Mesendoderm (in vitro differentiated cells): ENCODE data around the gene INSYN2B.

Experiments
- DNase-seq: peaks from one replicate; pipeline ENCODE4 v3.0.0; 2013
- H2AK5ac ChIP-seq: 2 replicates; pipeline ENCODE4 v1.6.1; 2013; ENCODE audit warnings: low read length, inconsistent platforms
- H2BK120ac ChIP-seq: 2 replicates; pipeline ENCODE4 v1.6.1; 2013; ENCODE audit warnings: low read depth, mild to moderate bottlenecking, low read length, moderate library complexity, mixed read lengths
- H2BK15ac ChIP-seq: replicated peaks from 2 replicates; pipeline ENCODE4 v1.6.1; 2013; ENCODE audit warnings: low read depth, mild to moderate bottlenecking, moderate library complexity
- H2BK5ac ChIP-seq: 2 replicates; pipeline ENCODE4 v1.6.1; 2013; ENCODE audit warnings: low read length, inconsistent platforms
- H3K18ac ChIP-seq: 2 replicates; pipeline ENCODE4 v1.6.1; 2013; ENCODE audit warnings: mild to moderate bottlenecking, low read length, mixed read lengths
- H3K23ac ChIP-seq: one replicate; pipeline ENCODE4 v1.6.1; 2013; ENCODE audit warnings: low read length
- H3K27ac ChIP-seq: 2 replicates; pipeline ENCODE4 v1.5.1; 2013; ENCODE audit warnings: low read depth, mild to moderate bottlenecking, inconsistent platforms, low read length, moderate library complexity
- H3K27me3 ChIP-seq: 2 replicates; pipeline ENCODE4 v1.6.1; 2013; ENCODE audit warnings: low read length, control low read depth, mild to moderate bottlenecking, inconsistent platforms; ENCODE audit not compliant: insufficient read depth, poor library complexity
- H3K36me3 ChIP-seq: 2 replicates; pipeline ENCODE4 v1.6.1; 2013; ENCODE audit warnings: low read length, inconsistent platforms; ENCODE audit not compliant: control insufficient read depth, insufficient read depth
- H3K4ac ChIP-seq: one replicate; pipeline ENCODE4 v1.6.1; 2013; ENCODE audit warnings: low read depth, mild to moderate bottlenecking, low read length, moderate library complexity
- H3K4me1 ChIP-seq: 2 replicates; pipeline ENCODE4 v1.6.1; 2013; ENCODE audit warnings: low read depth, low read length, inconsistent platforms; ENCODE audit not compliant: control insufficient read depth
- H3K4me2 ChIP-seq: 2 replicates; pipeline ENCODE4 v1.6.1; 2013; ENCODE audit warnings: low read length
- H3K4me3 ChIP-seq: 2 replicates; pipeline ENCODE4 v1.5.1; 2013; ENCODE audit warnings: mild to moderate bottlenecking, low read length
- H3K56ac ChIP-seq: one replicate; pipeline ENCODE4 v1.6.1; 2013; ENCODE audit warnings: low read length
- H3K79me1 ChIP-seq: 2 replicates; pipeline ENCODE4 v1.6.1; 2013; ENCODE audit warnings: low read length, inconsistent platforms
- H3K79me2 ChIP-seq: 2 replicates; pipeline ENCODE4 v1.6.1; 2013; ENCODE audit warnings: mild to moderate bottlenecking, low read length; ENCODE audit not compliant: control insufficient read depth, insufficient read depth
- H3K9ac ChIP-seq: 2 replicates; pipeline ENCODE4 v1.6.1; 2013; ENCODE audit warnings: low read length, inconsistent platforms
- H4K5ac ChIP-seq: one replicate; pipeline ENCODE4 v1.6.1; 2013; ENCODE audit warnings: low read length
- H4K8ac ChIP-seq: one replicate; pipeline ENCODE4 v1.6.1; 2013; ENCODE audit warnings: low read depth, mild to moderate bottlenecking, control low read depth, low read length, moderate library complexity
- WGBS: extraction: QIAGEN DNeasy Blood & Tissue Kit; methylation state at CpG from one replicate; pipeline ENCODE4 v1.1.7; 2013; ENCODE audit warnings: low lambda C conversion rate, missing lambda C conversion rate; ENCODE audit not compliant: insufficient coverage; ENCODE audit errors: extremely low coverage; 5-methylcytosine and 5-hydroxymethylcytosine counted together

The INSYN2B gene

DNA sequence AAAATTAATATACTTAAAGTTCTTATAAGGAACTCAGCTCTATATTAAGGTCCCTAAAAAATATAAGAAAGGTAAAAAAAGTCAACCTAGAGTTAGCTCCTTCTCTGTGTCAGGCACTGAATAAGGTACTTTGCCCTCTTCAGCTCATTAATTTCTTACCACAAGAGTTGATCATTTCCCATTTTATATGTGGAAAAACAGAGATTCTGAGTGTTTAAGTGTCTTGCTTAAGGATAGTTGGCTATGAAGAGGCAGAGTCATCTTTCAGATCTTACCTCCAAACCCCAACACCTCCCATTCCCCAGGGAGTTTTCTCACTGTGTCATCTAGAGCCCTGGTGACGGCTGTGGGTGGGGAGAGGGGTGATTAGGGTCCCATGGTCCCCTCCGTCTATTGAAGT is 40.6 kb downstream of the INSYN2B start:
- H3K36me3 ChIP-seq = no peaks in the 10 kb centered on the region
- no peaks in the 10 kb centered on the region for H3K79me1 ChIP-seq
- WGBS = no CpG with 5 or more reads among the region's 2 CpGs

DNA sequence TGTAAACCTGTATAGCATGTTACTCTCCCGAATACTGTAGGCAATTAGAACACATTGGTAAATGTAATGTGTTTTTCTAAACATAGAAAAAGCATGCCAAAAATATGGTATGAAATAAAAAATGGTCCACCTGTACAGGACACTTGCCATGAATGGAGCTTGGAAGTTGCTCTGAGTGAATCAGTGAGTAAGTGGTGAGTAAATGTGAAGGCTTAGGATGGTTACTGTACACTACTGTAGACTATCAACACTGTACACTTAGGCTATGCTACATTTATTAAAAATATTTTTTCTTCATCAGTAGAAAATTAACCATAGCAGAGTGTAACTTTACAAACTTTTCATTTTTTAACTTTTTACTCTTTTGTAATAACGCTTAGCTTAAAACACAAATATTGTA is 41.9 kb downstream of the INSYN2B start:
- no peak overlapping the region for H3K23ac ChIP-seq
- DNase-seq = no peak
- no peaks in the 10 kb centered on the region for H3K79me1 ChIP-seq
- H3K4me2 ChIP-seq = no peak overlapping the region
- no peaks in the 10 kb centered on the region for H3K79me2 ChIP-seq
- H2BK15ac ChIP-seq = no peak overlapping the region
- H4K8ac ChIP-seq = no peak overlapping the region
- H4K5ac ChIP-seq = no peak overlapping the region
- H3K4me3 ChIP-seq = no peak overlapping the region
- no peak overlapping the region for H3K4ac ChIP-seq
- H3K27ac ChIP-seq = no peak overlapping the region
- no peak overlapping the region for H3K9ac ChIP-seq
- H3K18ac ChIP-seq = no peak overlapping the region
- no peaks in the 10 kb centered on the region for H3K4me1 ChIP-seq
- H3K36me3 ChIP-seq = no peaks in the 10 kb centered on the region
- H3K56ac ChIP-seq = no peak overlapping the region
- no peak overlapping the region for H2BK120ac ChIP-seq
- no CpG with 5 or more reads among the region's 2 CpGs for WGBS
- H2AK5ac ChIP-seq = no peak overlapping the region
- H3K27me3 ChIP-seq = no peaks in the 10 kb centered on the region
- no peak overlapping the region for H2BK5ac ChIP-seq

More for the DNA sequence above, 40.6 kb downstream of the INSYN2B start:
- Histone ChIP-seq H2BK15ac (no peak overlapping the region), H4K5ac (no peak overlapping the region), H3K27ac (no peak overlapping the region), H2BK5ac (no peak overlapping the region), H3K23ac (no peak overlapping the region), H3K79me2 (no peaks in the 10 kb centered on the region), H3K27me3 (no peaks in the 10 kb centered on the region), H3K4me2 (no peak overlapping the region), H2BK120ac (no peak overlapping the region), H3K4me3 (no peak overlapping the region), H3K9ac (no peak overlapping the region), H3K4me1 (no peaks in the 10 kb centered on the region), H3K18ac (no peak overlapping the region), H4K8ac (no peak overlapping the region), H3K4ac (no peak overlapping the region), H2AK5ac (no peak overlapping the region), H3K56ac (no peak overlapping the region)
- no peak for DNase-seq

GRCh38 chr5:169935762-169936161 is 44.5 kb downstream of the INSYN2B start:
- Histone ChIP-seq H3K23ac (no peak overlapping the region), H3K27ac (no peak overlapping the region), H3K27me3 (no peaks in the 10 kb centered on the region), H2BK120ac (no peak overlapping the region), H3K56ac (no peak overlapping the region), H2BK15ac (no peak overlapping the region), H3K79me2 (no peaks in the 10 kb centered on the region), H3K4me2 (no peak overlapping the region), H3K9ac (no peak overlapping the region), H3K4ac (no peak overlapping the region), H4K8ac (no peak overlapping the region), H3K79me1 (no peaks in the 10 kb centered on the region), H3K18ac (no peak overlapping the region), H2AK5ac (no peak overlapping the region), H4K5ac (no peak overlapping the region), H2BK5ac (no peak overlapping the region), H3K4me1 (no peaks in the 10 kb centered on the region), H3K36me3 (no peaks in the 10 kb centered on the region), H3K4me3 (no peak overlapping the region)
- no peak for DNase-seq
- no CpG with 5 or more reads among the region's 5 CpGs for WGBS

DNA sequence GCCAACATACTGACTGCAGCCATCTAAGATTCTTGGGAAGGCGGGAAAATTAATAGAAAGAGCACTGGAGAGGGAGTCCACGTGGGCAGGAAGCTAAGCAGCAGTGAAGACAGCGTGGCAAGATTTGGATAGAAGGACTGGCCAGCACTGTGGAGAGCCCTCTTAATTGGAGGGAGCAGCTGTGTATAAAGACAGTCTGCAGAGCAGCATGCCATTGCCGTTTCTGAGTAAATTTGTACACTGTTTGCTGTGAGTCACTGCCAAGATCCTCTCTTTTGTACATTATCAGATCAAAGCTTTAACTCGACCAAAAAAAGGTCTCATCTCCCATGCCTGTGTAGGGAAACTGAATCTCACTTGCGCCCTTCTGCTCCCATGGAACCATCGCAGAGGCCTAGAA is 45.3 kb downstream of the INSYN2B start:
- DNase-seq = no peak
- Histone ChIP-seq H3K9ac (no peak overlapping the region), H3K27ac (no peak overlapping the region), H4K5ac (no peak overlapping the region), H2BK15ac (no peak overlapping the region), H3K23ac (no peak overlapping the region), H3K27me3 (no peaks in the 10 kb centered on the region), H3K79me2 (no peaks in the 10 kb centered on the region), H4K8ac (no peak overlapping the region), H3K36me3 (no peaks in the 10 kb centered on the region), H3K4me3 (no peak overlapping the region), H3K79me1 (no peaks in the 10 kb centered on the region), H2AK5ac (no peak overlapping the region), H3K18ac (no peak overlapping the region), H3K4me1 (no peaks in the 10 kb centered on the region), H3K4me2 (no peak overlapping the region), H3K56ac (no peak overlapping the region), H2BK5ac (no peak overlapping the region), H2BK120ac (no peak overlapping the region), H3K4ac (no peak overlapping the region)
- no CpG with 5 or more reads among the region's 7 CpGs for WGBS

DNA sequence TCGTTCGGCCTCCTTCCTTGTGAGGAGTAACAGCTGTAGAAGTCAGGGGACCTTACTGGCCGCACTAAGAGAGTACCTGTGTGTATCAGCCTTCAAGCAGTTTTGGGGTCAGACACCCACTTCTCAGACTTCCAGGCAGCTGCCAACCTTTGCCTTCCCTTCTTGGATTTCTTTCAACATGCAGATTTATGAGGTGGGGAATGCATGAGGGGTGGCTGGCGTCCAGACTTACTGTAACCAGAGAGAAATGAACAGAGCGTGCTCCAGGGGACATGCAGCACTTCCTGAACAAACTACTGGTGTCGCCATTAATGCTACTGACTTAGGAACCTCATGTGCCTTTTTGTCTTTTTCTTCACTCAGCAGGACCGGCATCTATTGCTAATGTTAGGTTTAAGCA is 46.7 kb downstream of the INSYN2B start:
- Histone ChIP-seq H3K4ac (no peak overlapping the region), H3K79me2 (no peaks in the 10 kb centered on the region), H3K27me3 (no peaks in the 10 kb centered on the region), H3K4me1 (no peaks in the 10 kb centered on the region), H2BK5ac (no peak overlapping the region), H3K4me2 (no peak overlapping the region), H3K9ac (no peak overlapping the region), H2BK15ac (no peak overlapping the region), H3K27ac (no peak overlapping the region), H3K79me1 (no peaks in the 10 kb centered on the region), H3K4me3 (no peak overlapping the region), H3K56ac (no peak overlapping the region), H3K23ac (no peak overlapping the region), H4K5ac (no peak overlapping the region), H2BK120ac (no peak overlapping the region), H4K8ac (no peak overlapping the region), H3K36me3 (no peaks in the 10 kb centered on the region), H2AK5ac (no peak overlapping the region), H3K18ac (no peak overlapping the region)
- WGBS = no CpG with 5 or more reads among the region's 7 CpGs
- DNase-seq = no peak

GRCh38 chr5:169933127-169933526 is 47.2 kb downstream of the INSYN2B start:
- H3K9ac ChIP-seq = no peak overlapping the region

More at GRCh38 chr5:169933127-169933526, 47.2 kb downstream of the INSYN2B start:
- H3K4ac ChIP-seq = no peak overlapping the region
- no peak overlapping the region for H4K5ac ChIP-seq
- no peak overlapping the region for H3K23ac ChIP-seq
- no peak overlapping the region for H4K8ac ChIP-seq
- no peak overlapping the region for H2AK5ac ChIP-seq
- no peaks in the 10 kb centered on the region for H3K36me3 ChIP-seq
- no peaks in the 10 kb centered on the region for H3K4me1 ChIP-seq
- no peak overlapping the region for H3K27ac ChIP-seq
- H2BK120ac ChIP-seq = no peak overlapping the region
- H3K4me2 ChIP-seq = no peak overlapping the region
- DNase-seq = no peak
- no CpG with 5 or more reads among the region's 1 CpG for WGBS
- no peak overlapping the region for H2BK15ac ChIP-seq
- no peak overlapping the region for H2BK5ac ChIP-seq
- H3K79me2 ChIP-seq = no peaks in the 10 kb centered on the region
- no peak overlapping the region for H3K18ac ChIP-seq
- no peaks in the 10 kb centered on the region for H3K27me3 ChIP-seq
- no peaks in the 10 kb centered on the region for H3K79me1 ChIP-seq
- H3K4me3 ChIP-seq = no peak overlapping the region
- no peak overlapping the region for H3K56ac ChIP-seq
